Liver (tissue), 3 donors: ENCODE measurements around the gene TMTC4.

Experiments
- GABPA ChIP-seq, 2 donors: IDR thresholded peaks in 1 of 2; conservative IDR thresholded peaks in 1 of 2; 2 replicates each; pipeline ENCODE4 v1.6.1; 2016; ENCODE audit warnings: antibody characterized with exemption in 2 of 2, mild to moderate bottlenecking in 1 of 2, moderate library complexity in 1 of 2
- JUND ChIP-seq, 2 donors: IDR thresholded peaks; 2 replicates each; pipeline ENCODE4 v1.6.1; 2016; ENCODE audit warnings: antibody characterized with exemption in 2 of 2
- TF ChIP-seq, protein P1 (sequence below): IDR thresholded peaks from 2 replicates; pipeline ENCODE4 v1.6.1; 2016; ENCODE audit warnings: antibody characterized with exemption
- TF ChIP-seq, protein P2 (sequence below): fragments of 150-350 bp; IDR thresholded peaks from 2 replicates; pipeline ENCODE4 v1.5.1; 2017; ENCODE audit warnings: improper control_type of control experiment, low read depth, low read length; ENCODE audit not compliant: missing input control
- donor health status: healthy.
- donor health status: healthy.

DNA sequence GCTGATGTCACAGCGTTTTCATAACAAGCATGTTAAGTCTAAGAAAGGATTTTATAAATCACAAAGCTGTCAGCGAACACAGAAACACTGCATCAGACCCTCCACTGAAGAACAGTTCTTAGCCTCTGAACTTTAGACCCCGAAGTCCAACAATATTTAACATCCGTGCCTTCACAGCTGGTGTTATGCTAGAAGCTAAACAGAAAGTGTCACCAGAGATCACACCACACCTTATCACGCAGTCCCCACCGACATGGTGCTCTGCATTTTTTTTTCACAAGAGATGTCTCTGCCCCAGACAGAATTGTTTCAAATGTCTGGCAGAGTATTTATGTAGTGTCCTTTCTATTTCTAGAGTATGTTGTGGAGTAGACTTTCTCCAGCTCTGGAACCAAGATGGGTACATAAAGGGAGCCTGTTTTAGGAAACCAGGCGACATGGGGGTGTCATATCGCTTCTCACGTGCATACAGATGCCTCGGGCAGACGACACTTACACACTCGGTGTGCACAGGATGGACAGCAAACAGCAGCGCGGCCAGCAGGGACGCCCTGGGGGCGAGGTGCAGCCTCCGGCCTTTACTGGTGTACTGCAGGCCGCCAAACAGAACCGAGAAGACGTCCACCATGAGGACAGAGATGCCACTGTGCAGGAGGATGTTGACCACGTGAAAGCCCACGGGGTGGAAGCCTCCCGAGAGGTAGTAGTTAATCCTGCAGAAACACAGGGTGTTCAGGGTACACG, 12.0 kb downstream of the TMTC4 start:
- no peak for TF ChIP-seq JUND (IDR thresholded peaks at IDR 0.05)
- TF ChIP-seq GABPA (IDR thresholded peaks at IDR 0.05 in 1 of 2, conservative IDR thresholded peaks at IDR 0.05 in 1 of 2): no peak
- TF ChIP-seq, protein P1, sequence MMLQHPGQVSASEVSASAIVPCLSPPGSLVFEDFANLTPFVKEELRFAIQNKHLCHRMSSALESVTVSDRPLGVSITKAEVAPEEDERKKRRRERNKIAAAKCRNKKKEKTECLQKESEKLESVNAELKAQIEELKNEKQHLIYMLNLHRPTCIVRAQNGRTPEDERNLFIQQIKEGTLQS: no peak
- TF ChIP-seq, protein P2, sequence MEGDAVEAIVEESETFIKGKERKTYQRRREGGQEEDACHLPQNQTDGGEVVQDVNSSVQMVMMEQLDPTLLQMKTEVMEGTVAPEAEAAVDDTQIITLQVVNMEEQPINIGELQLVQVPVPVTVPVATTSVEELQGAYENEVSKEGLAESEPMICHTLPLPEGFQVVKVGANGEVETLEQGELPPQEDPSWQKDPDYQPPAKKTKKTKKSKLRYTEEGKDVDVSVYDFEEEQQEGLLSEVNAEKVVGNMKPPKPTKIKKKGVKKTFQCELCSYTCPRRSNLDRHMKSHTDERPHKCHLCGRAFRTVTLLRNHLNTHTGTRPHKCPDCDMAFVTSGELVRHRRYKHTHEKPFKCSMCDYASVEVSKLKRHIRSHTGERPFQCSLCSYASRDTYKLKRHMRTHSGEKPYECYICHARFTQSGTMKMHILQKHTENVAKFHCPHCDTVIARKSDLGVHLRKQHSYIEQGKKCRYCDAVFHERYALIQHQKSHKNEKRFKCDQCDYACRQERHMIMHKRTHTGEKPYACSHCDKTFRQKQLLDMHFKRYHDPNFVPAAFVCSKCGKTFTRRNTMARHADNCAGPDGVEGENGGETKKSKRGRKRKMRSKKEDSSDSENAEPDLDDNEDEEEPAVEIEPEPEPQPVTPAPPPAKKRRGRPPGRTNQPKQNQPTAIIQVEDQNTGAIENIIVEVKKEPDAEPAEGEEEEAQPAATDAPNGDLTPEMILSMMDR: no peak
